BE2C (cell line): ENCODE results near the gene NEGR1.

ENCODE experiments used
- DNase-seq: peaks from one replicate; pipeline ENCODE4 v3.0.0-alpha.2; 2020
- H3K27me3 ChIP-seq: fragments of 250-450 bp; sonication (Bioruptor Pico); 2 replicates; pipeline ENCODE4 v1.5.1; 2020; ENCODE audit warnings: mild to moderate bottlenecking
- H3K36me3 ChIP-seq: fragments of 250-450 bp; sonication (Bioruptor Pico); 2 replicates; pipeline ENCODE4 v1.5.1; 2020; ENCODE audit warnings: mild to moderate bottlenecking
- H3K4me1 ChIP-seq: fragments of 250-450 bp; sonication (Bioruptor Pico); 2 replicates; pipeline ENCODE4 v1.5.1; 2020
- H3K4me3 ChIP-seq: 2 replicates; pipeline ENCODE4 v1.5.1; 2011; ENCODE audit warnings: low read depth, low read length
- H3K9me3 ChIP-seq: fragments of 250-450 bp; sonication (Bioruptor Pico); 2 replicates; pipeline ENCODE4 v1.5.1; 2020
- TF ChIP-seq, protein P1 (sequence below): IDR thresholded peaks from 2 replicates; pipeline ENCODE4 v1.5.1; 2012; ENCODE audit warnings: mild to moderate bottlenecking, low read depth, low read length

Gene NEGR1

DNA sequence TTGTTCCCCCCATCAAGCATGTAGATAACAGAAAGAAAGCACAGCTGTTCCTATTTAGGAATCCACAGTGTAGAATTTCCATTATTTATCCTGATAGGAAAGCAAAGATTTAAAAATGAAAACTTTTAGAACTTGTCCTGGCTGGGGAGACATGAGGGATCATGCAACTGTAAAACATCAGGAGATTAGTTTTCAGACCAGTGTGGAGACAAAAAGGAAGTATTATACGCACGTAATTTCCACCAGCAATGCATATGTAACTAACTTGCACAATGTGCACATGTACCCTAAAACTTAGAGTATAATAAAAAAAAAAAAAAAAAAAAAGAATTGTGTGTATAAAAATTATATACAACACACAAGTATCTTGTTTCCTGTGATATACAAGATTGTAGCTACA lies 172.4 kb downstream of the NEGR1 start:
- TF ChIP-seq, protein P1, sequence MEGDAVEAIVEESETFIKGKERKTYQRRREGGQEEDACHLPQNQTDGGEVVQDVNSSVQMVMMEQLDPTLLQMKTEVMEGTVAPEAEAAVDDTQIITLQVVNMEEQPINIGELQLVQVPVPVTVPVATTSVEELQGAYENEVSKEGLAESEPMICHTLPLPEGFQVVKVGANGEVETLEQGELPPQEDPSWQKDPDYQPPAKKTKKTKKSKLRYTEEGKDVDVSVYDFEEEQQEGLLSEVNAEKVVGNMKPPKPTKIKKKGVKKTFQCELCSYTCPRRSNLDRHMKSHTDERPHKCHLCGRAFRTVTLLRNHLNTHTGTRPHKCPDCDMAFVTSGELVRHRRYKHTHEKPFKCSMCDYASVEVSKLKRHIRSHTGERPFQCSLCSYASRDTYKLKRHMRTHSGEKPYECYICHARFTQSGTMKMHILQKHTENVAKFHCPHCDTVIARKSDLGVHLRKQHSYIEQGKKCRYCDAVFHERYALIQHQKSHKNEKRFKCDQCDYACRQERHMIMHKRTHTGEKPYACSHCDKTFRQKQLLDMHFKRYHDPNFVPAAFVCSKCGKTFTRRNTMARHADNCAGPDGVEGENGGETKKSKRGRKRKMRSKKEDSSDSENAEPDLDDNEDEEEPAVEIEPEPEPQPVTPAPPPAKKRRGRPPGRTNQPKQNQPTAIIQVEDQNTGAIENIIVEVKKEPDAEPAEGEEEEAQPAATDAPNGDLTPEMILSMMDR, result no peak
- DNase-seq, result no peak
- H3K27me3 ChIP-seq, result no peaks in the 10 kb centered on the region
- no peaks in the 10 kb centered on the region for H3K9me3 ChIP-seq
- no peaks in the 10 kb centered on the region for H3K36me3 ChIP-seq
- no peaks in the 10 kb centered on the region for H3K4me1 ChIP-seq
- no peak overlapping the region for H3K4me3 ChIP-seq

DNA sequence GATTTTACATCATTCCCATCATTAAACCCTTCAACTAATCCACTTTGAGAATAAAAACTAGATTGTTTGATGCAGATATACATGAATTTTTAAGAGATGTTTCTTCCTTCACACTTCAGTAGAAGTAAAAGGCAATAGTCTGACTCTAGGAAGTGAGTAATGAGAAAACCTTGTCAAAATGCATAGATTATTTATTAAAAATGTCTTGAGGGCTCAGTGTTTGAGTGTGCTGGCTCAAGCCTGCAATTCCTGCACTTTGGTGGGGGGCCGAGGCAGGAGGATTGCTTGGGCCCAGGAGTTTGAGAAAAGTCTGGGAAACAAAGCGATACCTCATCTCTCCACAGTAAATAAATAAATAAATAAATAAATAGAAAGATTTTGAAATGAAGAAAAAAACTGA lies 177.1 kb downstream of the NEGR1 start:
- Histone ChIP-seq H3K4me1 (no peaks in the 10 kb centered on the region), H3K9me3 (no peaks in the 10 kb centered on the region), H3K27me3 (no peaks in the 10 kb centered on the region), H3K36me3 (no peaks in the 10 kb centered on the region), H3K4me3 (no peak overlapping the region)
- TF ChIP-seq, protein P1, result no peak
- DNase-seq, result no peak

DNA sequence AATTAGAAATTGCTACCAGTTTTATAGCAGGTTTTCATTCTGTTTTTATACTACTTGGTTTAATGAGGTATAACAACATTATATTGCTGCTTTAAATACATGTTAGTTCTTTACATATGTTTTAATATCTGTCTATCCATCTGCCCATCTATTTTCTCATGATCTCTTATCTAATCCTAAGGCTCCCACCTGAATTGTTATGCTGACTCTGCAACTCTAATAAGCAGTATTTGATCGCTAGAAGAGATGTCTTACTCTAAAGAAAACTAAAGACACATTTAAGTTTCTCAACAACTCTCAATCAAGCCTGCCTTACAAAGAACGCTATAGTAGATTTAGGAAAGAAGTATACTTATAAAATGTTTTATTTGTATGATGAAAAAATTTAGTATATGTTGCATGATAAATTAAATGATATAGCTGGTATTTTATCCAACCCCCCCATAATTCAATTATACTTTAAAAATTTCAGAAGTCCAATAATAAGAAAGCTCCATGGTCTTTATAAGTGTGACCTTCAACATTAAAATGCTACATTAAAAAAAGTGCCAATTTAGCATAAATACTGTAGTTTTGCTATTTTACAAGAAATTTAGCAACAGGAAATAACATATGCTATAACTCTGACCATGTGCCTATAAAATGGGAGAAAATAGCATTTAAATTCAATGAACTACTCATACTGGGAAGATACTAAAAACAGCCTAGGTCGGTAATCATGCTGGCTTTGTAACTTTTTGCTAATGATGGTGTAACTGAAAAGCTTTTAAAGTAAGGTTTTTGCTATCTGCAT lies 180.3 kb downstream of the NEGR1 start:
- Histone ChIP-seq H3K36me3 (no peaks in the 10 kb centered on the region), H3K27me3 (no peaks in the 10 kb centered on the region), H3K9me3 (no peaks in the 10 kb centered on the region), H3K4me3 (no peak overlapping the region), H3K4me1 (no peaks in the 10 kb centered on the region)
- DNase-seq, result no peak
- TF ChIP-seq, protein P1, result no peak

DNA sequence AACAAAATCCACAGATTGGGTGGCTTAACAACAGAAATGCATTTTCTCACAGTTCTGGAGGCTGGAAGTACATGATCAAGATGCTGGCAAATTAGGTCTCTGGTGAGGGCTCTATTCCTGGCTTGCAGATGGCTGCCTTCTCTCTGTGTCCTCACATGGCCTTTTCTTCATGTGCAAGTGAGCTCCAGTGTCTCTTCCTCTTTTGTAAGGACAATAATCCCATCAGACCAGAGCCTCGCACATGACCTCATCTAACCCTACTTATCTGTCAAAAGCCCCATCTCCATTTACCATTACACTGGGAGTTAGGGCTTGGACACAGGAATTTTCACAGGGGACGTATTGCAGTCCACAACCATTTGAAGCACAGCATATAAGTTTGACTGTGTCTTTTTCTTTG lies 181.6 kb downstream of the NEGR1 start:
- Histone ChIP-seq H3K36me3 (no peaks in the 10 kb centered on the region), H3K27me3 (no peaks in the 10 kb centered on the region), H3K9me3 (no peaks in the 10 kb centered on the region), H3K4me1 (no peaks in the 10 kb centered on the region), H3K4me3 (no peak overlapping the region)
- TF ChIP-seq, protein P1, result no peak
- peak; percentile 15 for DNase-seq

DNA sequence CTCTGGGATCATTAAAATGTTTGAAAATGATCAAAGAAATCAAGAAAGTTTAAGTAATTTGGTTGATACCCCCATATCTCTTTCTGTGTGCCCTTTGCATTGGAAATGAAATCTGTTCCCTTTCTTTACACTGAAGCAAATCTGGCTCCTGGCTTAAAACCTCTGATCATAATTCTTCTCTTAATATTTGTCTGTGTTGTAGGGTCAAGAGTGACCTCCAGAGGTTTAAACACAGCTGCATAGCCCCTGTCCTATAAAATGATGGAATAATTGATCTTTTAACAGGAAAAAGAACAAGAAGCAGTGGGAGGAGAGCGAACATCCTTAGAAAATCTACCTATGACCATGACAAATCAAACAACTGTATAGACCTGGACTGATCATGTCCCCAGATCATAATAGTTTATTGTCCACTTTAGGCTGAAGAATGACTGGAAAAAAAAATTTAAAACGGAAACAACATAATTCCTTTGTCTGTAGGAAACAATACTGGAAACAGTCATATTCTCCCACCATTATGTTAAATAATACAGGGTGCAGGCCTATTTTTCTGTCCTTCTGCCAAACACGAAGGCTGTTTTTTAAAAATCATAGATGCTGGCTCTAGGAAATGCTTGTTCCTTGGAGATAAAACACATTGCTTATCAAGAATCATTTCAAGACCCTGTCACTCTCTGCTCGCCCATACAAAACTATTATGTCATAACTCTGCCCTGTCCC lies 184.3 kb downstream of the NEGR1 start:
- DNase-seq, result no peak
- H3K4me3 ChIP-seq, result no peak overlapping the region
- no peaks in the 10 kb centered on the region for H3K4me1 ChIP-seq
- H3K9me3 ChIP-seq, result no peaks in the 10 kb centered on the region
- H3K27me3 ChIP-seq, result no peaks in the 10 kb centered on the region
- TF ChIP-seq, protein P1, result no peak
- no peaks in the 10 kb centered on the region for H3K36me3 ChIP-seq

GRCh38 chr1:72094209-72094608 lies 188.1 kb downstream of the NEGR1 start:
- TF ChIP-seq, protein P1, result no peak
- H3K4me3 ChIP-seq, result no peak overlapping the region
- no peak for DNase-seq

More at GRCh38 chr1:72094209-72094608, 188.1 kb downstream of the NEGR1 start:
- Histone ChIP-seq H3K27me3 (no peaks in the 10 kb centered on the region), H3K36me3 (no peaks in the 10 kb centered on the region), H3K9me3 (no peaks in the 10 kb centered on the region), H3K4me1 (no peaks in the 10 kb centered on the region)
